COLO668 (cell line): ENCODE measurements around the gene SCN1B.

Source experiments
- DNase-seq: peaks from one replicate; lab custom pipeline; 2025; ENCODE audit not compliant: unreplicated experiment; lab: John Stamatoyannopoulos, UW

The SCN1B gene

GRCh38 chr19:35051796-35052195 is 21.5 kb downstream of the SCN1B start:
- no peak for DNase-seq

GRCh38 chr19:35052599-35053190 is 22.4 kb downstream of the SCN1B start:
- DNase-seq = no peak

GRCh38 chr19:35053667-35054293 is 23.5 kb downstream of the SCN1B start:
- DNase-seq = no peak

GRCh38 chr19:35054626-35055025 is 24.4 kb downstream of the SCN1B start:
- DNase-seq = no peak

DNA sequence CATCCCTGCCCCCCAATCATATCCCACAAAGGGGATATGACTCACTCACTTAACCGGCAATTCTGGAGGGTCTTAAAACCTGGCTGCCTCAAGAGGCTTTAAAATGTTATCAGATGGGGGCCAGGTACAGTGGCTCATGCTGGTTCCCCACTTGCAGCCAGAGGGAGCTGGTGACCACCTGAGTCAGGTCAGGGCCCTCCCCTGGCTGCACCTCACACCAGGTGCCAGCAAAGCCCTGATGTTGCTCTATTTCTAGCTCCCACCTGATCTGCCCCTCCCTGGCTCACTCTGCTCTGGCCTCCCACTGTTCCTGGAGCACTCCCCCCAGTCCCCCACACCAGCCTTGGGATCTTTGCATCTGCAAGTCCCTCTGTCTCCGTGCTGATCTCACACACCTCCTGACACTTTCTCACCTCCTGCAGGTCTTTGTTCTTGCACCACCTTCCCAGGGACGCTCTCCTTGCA is 25.5 kb downstream of the SCN1B start:
- peak; percentile 44 for DNase-seq

GRCh38 chr19:35056513-35057063 is 26.3 kb downstream of the SCN1B start:
- DNase-seq = no peak

- no peak for DNase-seq
Measured at GRCh38 chr19:35058370-35058769, 28.1 kb downstream of the SCN1B start.

- DNase-seq = no peak
Measured at GRCh38 chr19:35059006-35059798, 28.9 kb downstream of the SCN1B start.

DNA sequence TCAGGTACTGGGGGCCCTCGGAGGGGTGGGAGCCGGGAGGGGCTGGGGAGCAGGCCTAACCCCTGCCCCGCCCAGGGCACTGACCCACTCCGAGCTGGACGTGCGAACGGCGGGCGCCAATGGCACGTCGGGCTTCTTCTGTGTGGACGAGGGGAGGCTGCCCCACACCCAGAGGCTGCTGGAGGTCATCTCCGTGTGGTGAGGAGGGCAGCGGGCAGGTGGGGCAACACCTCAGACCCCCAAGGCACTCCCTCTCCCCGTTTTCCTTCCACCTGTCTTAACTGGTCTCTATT is 29.5 kb downstream of the SCN1B start:
- no peak for DNase-seq

- DNase-seq = no peak
Measured at GRCh38 chr19:35060160-35060855, 30.0 kb downstream of the SCN1B start.

DNA sequence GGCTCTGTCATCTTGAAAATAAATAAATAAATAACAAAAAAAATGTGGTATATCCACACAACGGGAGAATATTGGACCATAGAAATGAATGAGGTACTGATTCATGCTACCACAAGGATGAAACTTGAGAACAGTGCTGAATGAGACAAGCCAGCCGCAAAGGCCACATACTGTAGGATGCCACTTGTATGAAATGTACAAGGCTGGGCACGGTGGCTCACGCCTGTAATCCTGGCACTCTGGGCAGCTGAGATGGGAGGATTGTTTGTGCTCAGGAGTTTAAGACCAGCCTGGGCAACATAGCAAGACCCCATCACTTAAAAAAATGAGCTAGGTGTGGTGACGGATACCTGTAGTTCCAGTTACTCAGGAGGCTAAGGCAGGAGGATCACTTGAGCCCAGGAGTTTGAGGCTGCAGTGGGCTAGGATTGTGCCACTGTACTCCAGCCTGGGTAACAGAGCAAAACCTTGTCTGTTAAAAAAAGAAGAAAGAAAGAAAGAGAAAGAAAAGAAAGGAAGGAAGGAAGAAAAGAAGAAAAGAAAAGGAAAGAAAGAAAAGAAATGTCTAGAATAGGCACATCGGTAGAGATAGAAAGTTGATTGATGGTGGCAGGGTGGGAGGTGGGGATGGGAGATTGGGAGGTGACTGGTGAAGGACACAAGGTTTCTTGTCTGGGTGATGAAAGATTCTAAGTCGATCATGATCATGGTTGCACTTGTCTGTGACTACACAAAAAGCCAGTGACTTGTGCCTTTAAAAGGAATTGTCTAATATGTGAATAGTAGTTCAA is 31.5 kb downstream of the SCN1B start:
- DNase-seq = no peak

- DNase-seq = no peak
Measured at GRCh38 chr19:35062942-35063341, 32.7 kb downstream of the SCN1B start.

DNA sequence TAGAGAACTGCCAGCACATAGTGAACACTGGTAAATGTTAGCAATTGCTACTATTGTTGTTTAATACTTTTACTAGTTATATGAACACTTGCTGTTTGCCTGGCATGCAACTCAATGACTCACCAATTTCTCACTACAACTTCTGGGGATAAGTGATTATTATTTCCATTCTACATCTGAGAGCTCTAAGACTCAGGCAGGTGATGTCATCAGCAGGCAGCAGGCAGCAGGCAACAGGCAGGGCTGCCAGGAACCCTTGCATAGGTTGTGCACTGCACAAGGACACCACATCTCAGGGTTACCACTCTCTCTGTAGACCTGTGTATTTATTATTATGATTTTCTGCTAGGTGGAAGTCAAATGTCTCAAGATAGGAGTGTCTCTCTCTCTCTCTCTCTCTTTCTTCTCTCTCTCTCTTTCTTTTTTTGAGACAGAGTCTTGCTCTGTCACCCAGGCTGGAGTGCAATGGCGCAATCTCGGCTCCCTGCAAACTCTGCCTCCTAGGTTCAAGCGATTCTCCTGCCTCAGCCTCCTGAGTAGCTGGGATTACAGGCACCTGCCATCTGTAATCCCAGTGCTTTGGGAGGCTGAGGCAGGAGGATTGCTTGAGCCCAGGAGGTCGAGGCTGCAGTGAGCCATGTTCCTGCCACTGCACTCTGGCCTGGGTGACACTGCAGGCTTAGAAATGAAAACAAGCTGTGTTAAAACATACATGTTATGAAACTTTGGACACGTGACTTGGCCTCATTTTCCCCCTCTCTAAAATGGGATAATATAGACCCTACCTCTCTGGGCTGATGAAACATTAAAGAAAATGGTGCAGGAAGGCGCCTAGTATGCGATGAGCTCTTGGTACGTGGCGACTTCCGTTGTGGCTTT is 33.9 kb downstream of the SCN1B start:
- DNase-seq = no peak

DNA sequence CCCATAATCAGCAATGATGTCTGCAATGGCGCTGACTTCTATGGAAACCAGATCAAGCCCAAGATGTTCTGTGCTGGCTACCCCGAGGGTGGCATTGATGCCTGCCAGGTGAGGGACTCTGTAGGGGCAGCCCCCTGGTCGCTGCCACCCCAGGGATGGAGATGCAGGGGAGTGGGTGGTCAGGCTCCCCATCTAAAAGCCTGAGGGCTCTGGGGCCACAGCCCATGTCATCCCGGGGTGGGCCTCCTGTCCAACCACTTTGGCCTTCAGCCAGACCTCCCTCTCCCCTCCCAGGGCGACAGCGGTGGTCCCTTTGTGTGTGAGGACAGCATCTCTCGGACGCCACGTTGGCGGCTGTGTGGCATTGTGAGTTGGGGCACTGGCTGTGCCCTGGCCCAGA is 35.3 kb downstream of the SCN1B start:
- no peak for DNase-seq

- no peak for DNase-seq
Measured at GRCh38 chr19:35066121-35066520, 35.9 kb downstream of the SCN1B start.

- peak; percentile 86 for DNase-seq
Measured at GRCh38 chr19:35066691-35067563, 36.7 kb downstream of the SCN1B start.

- no peak for DNase-seq
Measured at GRCh38 chr19:35068941-35069634, 38.8 kb downstream of the SCN1B start.

- DNase-seq = no peak
Measured at GRCh38 chr19:35069696-35070095, 39.4 kb downstream of the SCN1B start.
